Ureter (tissue), 1 donor: ENCODE results near the gene RICTOR. TPM values are rescaled to one million over a fixed set of nuclear protein-coding genes. Genes with fewer than 3 reads are reported as not detected.

ENCODE experiments used
- DNase-seq: peaks from one replicate; pipeline ENCODE4 v3.0.0-alpha.2; 2020; ENCODE audit warnings: low spot score
- total RNA-seq: library from RNA; stranded (reverse); gene quantifications from one replicate; pipeline ENCODE4 v1.2.4, GENCODE V29; 2023
- donor health status: DM: yes; HTN: yes; CAD: no.

Gene RICTOR
- total RNA-seq, 1 donor from 2014 or later = 54.0 TPM

- DNase-seq = no peak
Observed at GRCh38 chr5:38889424-38889823, 184.8 kb downstream of the RICTOR start.

- no peak for DNase-seq
Observed at GRCh38 chr5:38888041-38888440, 186.2 kb downstream of the RICTOR start.

Other genes with a start within 250 kb of the RICTOR start
- gene OSMR, start 228.4 kb downstream of the RICTOR start, total RNA-seq = 57.1 TPM
- 17.9 TPM for gene FYB1, start 145.2 kb upstream of the RICTOR start, total RNA-seq